Testis (tissue), 3 donors: Measurements from ENCODE around the gene MSMP. TPM values are rescaled to one million over a fixed set of nuclear protein-coding genes. Genes with fewer than 3 reads are reported as not detected.

ENCODE experiments used
- DNase-seq: peaks from one replicate; pipeline ENCODE4 v3.0.0-alpha.2; 2019
- H3K27ac ChIP-seq, 2 donors: fragments of 200-600 bp; sonication (generic); one replicate each; pipeline ENCODE4 v1.5.1; 2019
- H3K27me3 ChIP-seq: fragments of 200-600 bp; sonication (generic); one replicate; pipeline ENCODE4 v1.5.1; 2019
- H3K36me3 ChIP-seq: fragments of 200-600 bp; sonication (generic); one replicate; pipeline ENCODE4 v1.5.1; 2017; ENCODE audit warnings: low read depth; ENCODE audit errors: missing control alignments
- H3K4me1 ChIP-seq: fragments of 200-600 bp; sonication (generic); one replicate; pipeline ENCODE4 v1.5.1; 2019
- H3K4me3 ChIP-seq, 2 donors: fragments of 200-600 bp; sonication (generic); one replicate each; pipeline ENCODE4 v1.5.1; 2017 to 2019
- H3K9me3 ChIP-seq: fragments of 200-600 bp; sonication (generic); one replicate; pipeline ENCODE4 v1.5.1; 2017
- CTCF ChIP-seq, 3 experiments: fragments of 450-650 bp in 2 of 3; fragments of 200-600 bp in 1 of 3; sonication (generic) in 1 of 3; IDR thresholded peaks; one replicate each; pipeline ENCODE4 v1.5.1; 2016 to 2019; ENCODE audit warnings: antibody characterized with exemption in 3 of 3, mild to moderate bottlenecking in 2 of 3, moderate library complexity in 1 of 3
- POLR2A ChIP-seq: fragments of 450-650 bp; IDR thresholded peaks from one replicate; pipeline ENCODE4 v1.6.1; 2017; ENCODE audit warnings: antibody characterized with exemption, mild to moderate bottlenecking, moderate library complexity
- WGBS, 2 donors: methylation state at CpG; one replicate each; pipeline ENCODE4 v1.1.5; 2018; 5-methylcytosine and 5-hydroxymethylcytosine counted together
- intact Hi-C: fragments of 100-400 bp; cut with DNase I; formaldehyde crosslinking; loops from one replicate; pipeline ENCODE4 v1.15.1; 2023; ENCODE audit warnings: low total_unique reads
- polyA plus RNA-seq: library from polyadenylated mRNA; stranded (reverse); fragments of 350-450 nt; fragmentation: Illumina TruSeq; extraction: RNeasy Lipid Tissue Mini Kit (QIAGEN cat#74804); gene quantifications from one replicate; pipeline ENCODE4 v1.2.3, GENCODE V29; 2014; ENCODE audit warnings: low read depth, low replicate concordance; ENCODE audit not compliant: insufficient read depth
- total RNA-seq, 2 donors: library from RNA; depleted of rRNA; stranded (reverse); fragments of >200 nt; gene quantifications; one replicate each; pipeline ENCODE4 v1.2.3, GENCODE V29; 2016

Gene MSMP
- total and polyA plus RNA-seq, 3 donors from 2014 or later = 1.7 to 1.9 TPM; not detected in 1

GRCh38 chr9:35718721-35719511 is 35.2 kb downstream of the MSMP start:
- Histone ChIP-seq H3K4me1 (no peaks in the 10 kb centered on the region), H3K27ac (no peak overlapping the region), H3K36me3 (no peaks in the 10 kb centered on the region), H3K9me3 (no peaks in the 10 kb centered on the region), H3K27me3 (no peaks in the 10 kb centered on the region), H3K4me3 (no peak overlapping the region)
- no peak for TF ChIP-seq POLR2A
- TF ChIP-seq CTCF (IDR thresholded peaks at IDR 0.05) = no peak
- no peak for DNase-seq
- intact Hi-C loops = no loop called here
- WGBS, 2 donors = 87 to 88% methylated on average over 9 to 15 of the region's 15 CpGs

GRCh38 chr9:35717132-35717870 is 36.8 kb downstream of the MSMP start:
- H3K4me1 ChIP-seq = no peaks in the 10 kb centered on the region
- DNase-seq = no peak
- WGBS, 2 donors = 82 to 88% methylated on average over 12 to 14 of the region's 14 CpGs
- H3K27me3 ChIP-seq = no peaks in the 10 kb centered on the region
- H3K27ac ChIP-seq = no peak overlapping the region
- H3K9me3 ChIP-seq = no peaks in the 10 kb centered on the region
- TF ChIP-seq CTCF (IDR thresholded peaks at IDR 0.05) = no peak
- no peak for TF ChIP-seq POLR2A
- intact Hi-C loops = no loop called here
- H3K4me3 ChIP-seq = no peak overlapping the region
- H3K36me3 ChIP-seq = no peaks in the 10 kb centered on the region

- DNase-seq = no peak
- WGBS, 2 donors = 58 to 80% methylated on average over 4 of the region's 4 CpGs
- Histone ChIP-seq H3K36me3 (no peaks in the 10 kb centered on the region), H3K4me3 (no peak overlapping the region), H3K27me3 (no peaks in the 10 kb centered on the region), H3K9me3 (no peaks in the 10 kb centered on the region), H3K27ac (no peak overlapping the region), H3K4me1 (no peaks in the 10 kb centered on the region)
- intact Hi-C loops = no loop called here
- TF ChIP-seq CTCF (IDR thresholded peaks at IDR 0.05) (no peak), POLR2A (no peak)
These were observed 37.8 kb downstream of the MSMP start for GRCh38 chr9:35716230-35716629.

GRCh38 chr9:35714579-35715252 is 39.4 kb downstream of the MSMP start:
- intact Hi-C loops = no loop called here
- DNase-seq = no peak

More at GRCh38 chr9:35714579-35715252, 39.4 kb downstream of the MSMP start:
- H3K4me1 ChIP-seq = no peaks in the 10 kb centered on the region
- H3K4me3 ChIP-seq = no peak overlapping the region
- no peaks in the 10 kb centered on the region for H3K36me3 ChIP-seq
- 93 to 94% methylated on average over 10 to 13 of the region's 13 CpGs for WGBS, 2 donors
- H3K27me3 ChIP-seq = no peaks in the 10 kb centered on the region
- no peaks in the 10 kb centered on the region for H3K9me3 ChIP-seq
- no peak overlapping the region for H3K27ac ChIP-seq
- TF ChIP-seq POLR2A (no peak), CTCF (IDR thresholded peaks at IDR 0.05) (no peak)
